Pons (tissue), 1 donor: ENCODE data around the gene TNRC18.
"Not testable (repeated sequence)": the region's sequence is repeated elsewhere in the genome, so short reads cannot be mapped to it uniquely, and the experiment has no call there.

ENCODE experiments used
- DNase-seq: peaks from one replicate; pipeline ENCODE4 v3.0.0-alpha.2; 2016; ENCODE audit warnings: low spot score

The TNRC18 gene

DNA sequence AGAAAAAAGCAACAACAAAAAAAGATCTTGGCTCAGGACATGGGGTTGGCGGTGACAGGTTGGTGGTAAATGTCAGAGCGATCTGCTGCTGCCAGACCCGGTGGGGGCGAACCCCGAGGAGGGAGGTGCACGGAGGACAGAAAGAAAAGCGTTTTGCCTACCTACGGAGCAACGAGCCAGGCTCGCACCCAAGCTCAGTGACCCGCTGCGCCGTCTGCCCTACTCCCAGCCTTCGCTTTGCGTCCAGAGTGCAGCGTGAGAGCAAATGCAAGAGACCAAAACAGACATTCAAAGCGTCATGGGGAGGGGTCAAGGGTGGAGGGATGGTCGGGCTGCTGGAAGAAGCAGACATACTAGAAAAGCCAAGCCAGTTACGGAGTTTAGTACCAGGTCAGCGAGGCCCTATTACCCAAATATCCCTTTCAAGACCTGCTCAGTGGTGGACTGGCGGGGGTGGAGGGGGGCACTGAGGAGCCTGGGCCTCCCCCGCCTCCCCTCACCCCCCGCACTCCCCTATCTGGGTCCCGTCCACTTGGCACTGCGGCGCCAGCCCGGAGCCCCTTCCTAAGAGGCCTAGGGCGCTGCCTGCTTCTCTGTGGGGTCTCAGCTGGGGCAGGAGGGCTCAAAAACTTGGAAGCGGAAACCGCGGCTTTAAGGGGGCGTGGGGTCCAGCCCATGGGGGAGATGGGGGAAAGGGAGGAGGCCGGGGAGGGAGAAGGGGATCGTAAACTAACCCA, 74.0 kb downstream of the TNRC18 start:
- DNase-seq: no peak

DNA sequence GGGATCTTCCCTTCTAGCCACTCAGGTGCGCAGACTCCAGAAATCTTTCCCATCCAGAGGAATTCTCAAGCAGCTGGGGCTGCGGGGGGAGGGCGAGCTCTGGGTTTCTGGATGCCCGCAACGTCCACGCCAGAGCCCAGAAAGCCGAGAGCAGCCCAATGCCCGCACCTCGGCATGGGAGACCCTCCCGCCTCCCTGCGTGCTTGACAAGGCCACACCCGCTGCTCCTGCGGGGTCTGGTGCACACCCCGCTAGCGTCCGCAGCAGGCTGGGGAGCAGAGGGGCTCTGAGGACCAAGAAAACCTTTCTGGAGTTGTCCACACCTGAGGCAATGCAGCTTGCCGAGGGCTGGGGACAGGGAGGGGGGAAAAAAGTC, 74.6 kb downstream of the TNRC18 start:
- DNase-seq: no peak

DNA sequence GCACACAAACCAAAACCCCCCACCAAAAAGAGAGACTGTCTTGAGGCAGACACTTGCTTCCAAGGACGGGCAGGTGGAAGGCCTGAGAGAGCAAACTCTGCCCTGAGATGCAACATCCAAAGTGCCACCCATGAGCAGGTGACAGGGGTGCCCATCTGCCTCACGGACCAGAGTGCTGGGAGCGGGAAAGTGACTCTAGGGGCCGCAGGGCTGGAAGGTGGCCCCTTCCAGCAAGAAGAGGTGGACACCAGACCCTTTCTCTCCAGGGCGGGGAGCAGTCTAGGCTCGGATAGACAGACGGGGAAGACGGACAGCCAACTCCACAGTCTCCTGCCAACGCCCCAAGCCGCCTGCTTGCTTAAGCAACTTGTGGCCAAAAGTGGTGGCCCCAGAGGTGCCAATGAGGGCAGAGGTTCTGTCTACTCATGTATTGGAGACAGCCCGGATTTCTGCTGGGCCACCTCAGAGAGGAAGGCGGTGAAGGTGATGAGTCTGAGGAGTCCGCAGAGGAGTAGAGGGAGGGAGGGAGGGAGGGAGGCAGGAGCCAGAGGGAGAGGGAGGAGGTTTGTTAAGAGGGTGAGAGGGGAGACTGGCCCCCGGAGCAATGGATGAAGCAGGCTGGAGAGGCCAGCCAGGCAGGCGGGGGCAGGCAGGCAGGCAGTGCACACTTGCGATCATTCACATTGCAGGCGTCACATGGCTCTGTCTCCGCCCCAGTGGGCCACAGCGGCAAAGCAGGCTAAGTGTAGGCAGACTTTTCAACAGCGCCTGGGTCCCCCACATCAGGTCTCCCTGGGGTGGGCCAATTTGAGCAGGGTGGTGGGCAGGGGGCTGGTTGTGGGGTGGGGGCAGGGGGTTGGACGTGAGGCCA, 75.3 kb downstream of the TNRC18 start:
- no peak for DNase-seq

DNA sequence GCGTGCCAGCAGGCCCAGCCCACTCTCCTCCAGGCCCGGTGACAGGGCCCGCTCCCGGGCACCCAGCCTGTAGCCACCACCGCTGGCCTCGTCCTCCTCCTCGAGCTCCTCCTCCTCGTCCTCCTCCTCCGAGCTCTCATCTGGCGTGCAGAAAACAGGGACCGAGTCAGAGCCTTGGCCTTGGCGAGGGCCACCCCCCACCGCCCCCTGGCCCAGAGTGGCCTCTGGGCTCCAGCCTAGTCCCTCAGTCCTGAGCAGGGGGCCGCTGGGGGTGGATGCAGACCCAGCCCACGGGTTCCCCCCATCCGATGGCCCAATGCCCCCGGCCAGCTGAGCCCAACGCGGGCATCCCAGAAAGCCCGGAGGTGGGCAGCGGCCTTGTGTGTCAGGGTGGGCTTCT, 78.0 kb downstream of the TNRC18 start:
- no peak for DNase-seq

DNA sequence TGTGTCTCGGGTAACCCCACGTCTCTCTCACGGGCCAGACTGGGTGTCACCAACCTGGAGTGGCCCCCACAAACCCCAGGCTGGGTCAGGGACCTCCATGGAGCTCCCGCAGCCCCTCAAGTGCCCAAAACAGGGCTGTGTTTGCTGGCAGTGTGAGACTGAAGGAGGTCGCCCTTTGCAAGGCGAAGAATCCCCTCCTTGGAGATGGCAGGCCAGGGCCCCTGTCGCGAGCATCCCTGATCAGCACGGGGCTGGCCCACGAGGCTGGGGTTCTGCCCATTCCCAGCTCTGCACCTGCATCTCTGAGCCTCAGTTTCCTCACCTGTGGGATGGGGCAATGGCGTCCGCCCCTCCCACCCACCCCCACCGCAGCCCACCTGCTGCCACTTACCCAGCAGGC, 78.5 kb downstream of the TNRC18 start:
- DNase-seq: no peak

DNA sequence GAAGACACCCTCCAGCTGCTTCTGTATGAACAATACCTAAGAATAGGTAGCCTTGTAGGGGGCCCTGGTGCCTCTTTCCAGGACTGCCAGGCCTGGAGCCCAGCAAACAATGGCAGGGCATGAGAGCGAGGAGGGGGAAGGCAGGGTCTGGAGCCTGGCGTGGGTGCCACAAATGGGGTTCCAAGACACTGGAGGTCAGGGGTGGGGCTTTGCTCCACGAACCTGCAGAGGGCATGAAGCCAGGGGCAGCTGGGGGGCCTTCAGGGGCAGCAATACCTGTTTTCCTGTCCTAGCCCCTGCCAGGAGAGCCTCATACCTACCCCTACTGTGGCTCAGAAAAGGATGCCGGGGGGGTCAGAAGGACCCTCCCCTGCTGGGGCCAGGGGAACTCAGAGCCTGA, 79.3 kb downstream of the TNRC18 start:
- no peak for DNase-seq

DNA sequence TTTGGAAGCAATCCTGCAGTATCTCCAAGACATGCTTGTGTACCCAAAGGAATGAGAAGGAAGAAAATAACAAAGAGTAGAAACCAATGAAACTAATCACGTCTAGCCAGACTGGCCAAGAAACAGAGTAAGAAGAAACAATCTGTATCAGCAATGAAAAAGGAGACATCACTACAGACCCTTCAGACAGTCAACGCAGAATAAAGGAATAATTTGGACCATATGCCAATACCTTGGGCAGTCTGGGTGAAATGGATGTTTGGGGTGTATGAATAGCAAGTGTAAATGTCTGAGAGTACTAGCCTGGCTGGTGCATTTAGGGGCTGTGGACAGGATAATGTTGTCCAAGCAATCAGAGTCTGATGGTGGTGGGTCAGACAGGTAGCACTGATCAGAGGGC, 79.8 kb downstream of the TNRC18 start:
- no peak for DNase-seq

DNA sequence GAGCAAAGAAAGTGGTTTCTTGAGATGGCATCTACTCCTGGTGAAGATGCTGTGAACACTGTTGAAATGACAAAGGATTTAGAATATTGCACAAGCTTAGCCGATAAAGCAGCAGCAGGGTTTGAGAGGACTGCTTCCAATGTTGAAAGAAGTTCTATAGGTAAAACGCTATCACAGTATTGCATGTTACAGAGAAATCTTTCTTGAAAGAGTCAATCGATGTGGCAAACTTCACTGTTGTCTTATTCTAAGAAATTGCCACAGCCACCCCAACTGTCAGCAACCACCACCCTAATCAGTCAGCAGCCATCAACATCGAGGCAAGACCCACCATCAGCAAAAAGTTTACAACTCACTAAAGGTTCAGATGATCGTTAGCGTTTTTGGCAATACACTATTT, 81.0 kb downstream of the TNRC18 start:
- no peak for DNase-seq

DNA sequence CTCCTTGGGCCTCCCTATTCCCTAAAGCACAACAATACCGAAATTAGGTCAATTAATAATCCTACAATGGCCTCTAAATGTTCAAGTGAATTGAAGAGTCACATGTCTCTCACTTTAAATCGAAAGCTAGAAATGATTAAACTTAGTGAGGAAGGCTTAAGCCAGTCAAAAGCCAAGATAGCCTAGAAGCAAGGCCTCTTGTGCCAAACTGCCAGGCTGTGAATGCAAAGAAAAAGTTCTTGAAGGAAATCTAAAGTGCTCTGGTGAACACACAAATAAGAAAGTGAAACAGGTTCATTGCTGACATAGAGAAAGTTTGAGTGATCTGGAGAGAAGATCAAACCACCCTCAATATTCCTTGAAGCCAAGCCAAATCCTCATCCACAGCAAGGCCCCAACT, 83.7 kb downstream of the TNRC18 start:
- no peak for DNase-seq

DNA sequence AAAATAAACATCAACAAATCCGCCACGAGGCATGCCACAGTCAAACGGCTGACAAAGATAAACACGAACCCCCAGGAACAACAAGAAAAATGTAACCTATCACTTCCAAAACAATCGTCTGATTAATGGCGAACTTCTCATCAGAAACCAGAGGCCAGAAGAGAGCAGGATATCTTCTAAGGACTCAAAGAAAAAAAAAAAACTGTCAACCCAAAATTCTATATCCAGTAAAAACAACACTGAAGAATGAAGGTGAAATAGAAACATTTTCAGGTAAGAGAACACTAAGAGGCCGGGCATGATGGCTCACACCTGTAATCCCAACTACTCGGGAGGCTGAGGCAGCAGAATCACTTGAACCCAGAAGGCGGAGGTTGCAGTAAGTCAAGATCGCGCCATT, 86.6 kb downstream of the TNRC18 start:
- DNase-seq: no peak

DNA sequence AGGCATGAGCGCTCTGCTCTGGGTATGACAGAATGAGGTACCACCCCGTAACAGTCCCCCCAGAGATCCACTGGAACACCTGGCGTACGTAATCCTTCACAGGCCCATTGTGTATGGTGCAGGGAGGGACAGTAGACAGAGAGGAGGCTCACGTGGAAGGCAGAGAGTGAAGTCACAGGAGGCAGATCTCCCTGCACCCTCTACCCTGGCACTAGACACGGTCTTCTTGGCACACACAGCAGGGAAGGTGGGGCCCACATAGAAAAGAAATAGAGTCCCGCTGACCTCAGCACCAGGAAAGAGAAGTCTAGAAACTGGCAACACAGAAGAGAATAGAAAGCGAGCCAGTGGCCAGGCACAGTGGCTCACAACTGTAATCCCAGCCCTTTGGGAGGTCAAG, 89.0 kb downstream of the TNRC18 start:
- DNase-seq: no peak

DNA sequence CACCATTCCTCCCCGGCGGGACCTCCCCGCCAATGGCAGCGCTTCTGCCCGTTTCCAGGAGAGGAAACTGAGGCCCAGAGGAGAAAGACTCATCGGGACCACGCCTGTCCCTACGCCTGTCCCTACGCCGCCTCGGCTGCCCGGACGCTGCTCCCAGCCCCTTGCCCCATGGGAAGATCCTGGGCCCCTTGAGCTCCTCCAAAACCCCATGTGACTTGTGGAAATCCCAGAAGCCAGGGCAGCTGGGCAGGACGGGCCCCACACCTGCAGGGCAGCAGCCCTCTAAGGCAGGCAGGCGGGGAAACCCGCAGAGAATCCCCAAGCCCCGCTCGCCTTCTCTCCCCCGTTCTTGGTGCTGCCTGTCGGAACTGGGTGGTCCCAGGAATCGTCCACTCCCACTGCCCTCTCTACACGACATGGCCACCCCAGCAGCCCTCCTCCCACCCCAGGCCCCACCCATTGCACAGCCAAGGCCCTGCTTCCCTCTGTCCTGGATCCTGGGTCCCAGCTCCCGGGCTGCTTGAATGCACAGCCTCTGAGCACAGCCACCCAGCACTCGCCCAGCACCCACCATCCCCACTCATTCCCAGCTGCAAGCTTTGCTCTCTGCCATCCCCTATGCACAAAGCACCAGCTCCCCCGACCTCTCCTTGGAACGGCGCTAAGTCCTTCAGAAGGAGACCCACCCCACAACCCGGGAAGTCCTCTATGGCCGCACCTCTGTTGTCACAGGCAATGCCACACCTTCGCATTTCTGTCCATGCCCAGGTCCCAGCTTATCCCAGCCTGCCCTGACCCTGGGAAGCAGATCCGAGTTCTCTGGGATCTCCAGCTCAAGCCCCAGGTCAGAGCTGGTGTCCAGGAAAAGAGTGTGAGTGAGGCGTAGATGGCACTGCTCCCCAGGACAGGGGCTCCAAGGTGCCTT, 90.3 kb downstream of the TNRC18 start:
- no peak for DNase-seq

DNA sequence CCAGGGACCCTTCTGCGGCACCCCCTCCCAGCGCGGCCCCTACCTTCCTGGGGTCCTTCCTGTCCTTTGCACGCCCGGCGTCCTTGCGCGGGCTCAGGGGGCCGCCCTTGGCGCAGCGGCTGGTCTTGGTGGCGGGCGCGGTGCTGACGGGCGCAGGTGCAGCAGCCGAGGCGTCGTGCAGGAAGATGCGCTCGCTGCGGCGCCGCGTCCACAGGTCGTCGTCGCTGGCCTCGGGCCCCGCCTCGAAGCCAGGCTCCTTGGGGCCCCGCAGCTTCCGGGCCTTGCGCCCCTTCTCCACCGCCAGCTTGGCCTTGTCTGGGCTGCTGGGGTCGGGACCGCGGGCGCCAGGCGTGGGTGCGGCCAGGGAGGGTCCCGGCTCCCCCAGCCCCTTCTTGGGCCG, 91.1 kb downstream of the TNRC18 start:
- no peak for DNase-seq

DNA sequence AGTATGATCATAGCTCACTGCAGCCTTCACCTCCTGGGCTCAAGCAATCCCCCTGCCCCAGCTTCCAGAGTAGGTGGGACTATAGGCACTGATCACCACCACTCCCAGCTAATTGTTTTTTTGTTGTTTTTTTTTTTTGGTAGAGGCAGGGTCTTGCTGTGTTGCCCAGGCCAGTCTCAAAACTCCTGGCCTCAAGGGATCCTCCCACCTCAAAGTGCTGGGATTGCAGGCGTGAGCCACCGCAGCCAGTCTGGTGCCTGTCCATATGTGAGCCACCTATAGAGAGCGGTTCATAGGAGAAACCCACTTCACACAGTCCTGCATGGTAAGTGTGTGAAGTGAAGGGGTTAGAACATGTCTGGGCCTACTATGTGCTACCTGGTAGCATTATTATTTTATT, 93.3 kb downstream of the TNRC18 start:
- DNase-seq: no peak

DNA sequence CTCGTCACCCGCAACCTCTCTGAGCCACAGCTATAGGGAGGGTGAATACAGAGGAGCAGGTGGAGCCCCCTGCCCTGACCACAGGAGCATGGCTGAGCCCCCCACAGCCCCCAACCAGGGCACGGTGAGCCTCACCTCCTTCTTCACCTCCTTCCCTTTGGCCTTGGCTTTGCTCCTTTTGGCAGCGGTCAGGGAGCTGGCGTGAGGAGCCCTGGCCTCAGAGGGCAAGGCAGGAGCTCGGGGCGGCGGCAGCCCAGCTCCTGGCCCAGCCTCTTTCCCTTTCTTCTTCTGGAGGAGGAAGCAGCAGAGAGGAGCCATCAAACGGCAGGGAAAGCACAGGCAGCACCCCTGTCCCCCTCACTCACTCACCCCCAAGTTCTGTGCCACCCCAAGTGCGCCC, 98.7 kb downstream of the TNRC18 start:
- no peak for DNase-seq

DNA sequence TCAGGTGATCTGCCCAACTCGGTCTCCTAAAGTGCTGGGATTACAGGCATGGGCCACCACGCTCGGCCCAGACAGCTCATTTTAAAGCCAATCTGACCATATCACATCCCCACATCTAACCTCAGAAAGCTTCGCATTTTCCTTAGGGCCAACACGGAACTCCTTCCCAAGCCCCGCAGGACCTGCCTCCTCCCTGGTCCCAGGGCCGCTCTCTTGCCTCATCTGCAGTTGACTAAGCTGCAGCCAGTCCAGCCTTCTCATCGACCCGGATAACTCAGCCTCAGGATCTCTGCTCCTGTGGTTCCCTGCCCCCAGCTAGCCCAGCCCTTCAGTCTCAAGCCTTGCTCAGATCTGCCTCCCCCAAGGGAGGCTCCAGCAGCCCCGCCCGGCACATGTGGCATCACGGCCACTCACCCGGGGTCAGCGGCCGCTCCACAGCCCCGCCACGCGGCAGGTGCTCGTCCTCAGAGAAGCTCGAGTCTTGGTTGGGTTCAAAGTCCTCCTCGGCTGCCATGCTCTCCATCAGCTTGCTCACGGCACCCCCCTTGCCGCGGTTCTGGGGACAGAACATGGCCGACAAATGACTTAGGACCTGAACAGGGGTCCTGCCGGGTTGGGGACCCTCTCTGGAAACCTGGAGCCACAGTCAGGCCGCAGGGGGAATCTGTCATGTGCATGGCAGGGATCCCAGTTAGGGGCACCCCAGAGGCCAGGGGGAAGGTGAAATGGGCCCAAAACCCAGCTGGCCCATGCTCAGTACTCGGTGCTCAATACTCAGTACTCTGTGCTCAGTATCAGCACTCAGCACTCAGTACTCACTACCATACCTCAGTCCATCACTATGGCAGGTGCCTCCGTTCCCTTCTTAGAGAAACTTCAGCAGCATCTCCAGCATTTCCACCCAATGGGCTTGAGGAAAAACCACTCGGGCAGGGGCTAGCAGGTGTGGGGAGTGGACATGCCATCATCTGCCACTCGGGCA, 99.5 kb downstream of the TNRC18 start:
- not testable (repeated sequence) for DNase-seq

DNA sequence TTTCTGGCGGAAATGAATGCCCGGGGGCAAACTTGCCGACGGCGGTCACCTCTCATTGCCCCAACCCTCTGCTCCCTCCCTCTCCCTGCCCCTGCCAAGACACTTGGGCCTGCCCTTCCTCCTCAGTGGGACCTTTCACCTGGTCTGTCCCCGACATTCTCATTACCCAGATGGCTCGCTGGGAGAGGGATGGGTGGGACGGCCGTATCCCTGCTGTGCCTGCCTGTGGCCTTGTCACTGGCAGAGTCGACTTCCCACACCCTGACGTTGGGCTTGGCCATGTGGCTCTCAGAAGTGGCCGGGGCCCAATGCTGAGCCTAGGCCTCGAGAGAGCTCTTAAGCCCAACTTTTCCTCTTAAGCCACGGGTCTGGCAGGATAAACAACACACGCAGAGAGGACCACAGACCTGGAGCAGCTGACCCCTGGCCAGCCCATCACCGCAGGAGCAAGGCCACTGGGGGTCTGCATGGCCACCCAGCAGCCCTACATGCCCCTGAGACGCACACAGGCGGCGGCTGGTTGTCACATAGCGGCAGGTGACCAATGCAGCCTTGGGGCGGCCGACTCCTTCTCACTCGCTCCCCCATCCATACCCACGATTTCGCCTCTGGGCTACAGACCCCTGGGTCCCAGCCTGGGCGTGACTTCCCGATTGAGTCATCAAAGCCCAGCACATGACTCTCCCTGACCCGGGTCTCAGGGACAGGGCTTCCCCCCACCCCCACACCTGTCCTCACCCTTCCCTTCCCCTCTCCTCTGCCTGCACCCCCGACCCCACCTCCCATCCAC, 100.8 kb downstream of the TNRC18 start:
- DNase-seq: no peak

DNA sequence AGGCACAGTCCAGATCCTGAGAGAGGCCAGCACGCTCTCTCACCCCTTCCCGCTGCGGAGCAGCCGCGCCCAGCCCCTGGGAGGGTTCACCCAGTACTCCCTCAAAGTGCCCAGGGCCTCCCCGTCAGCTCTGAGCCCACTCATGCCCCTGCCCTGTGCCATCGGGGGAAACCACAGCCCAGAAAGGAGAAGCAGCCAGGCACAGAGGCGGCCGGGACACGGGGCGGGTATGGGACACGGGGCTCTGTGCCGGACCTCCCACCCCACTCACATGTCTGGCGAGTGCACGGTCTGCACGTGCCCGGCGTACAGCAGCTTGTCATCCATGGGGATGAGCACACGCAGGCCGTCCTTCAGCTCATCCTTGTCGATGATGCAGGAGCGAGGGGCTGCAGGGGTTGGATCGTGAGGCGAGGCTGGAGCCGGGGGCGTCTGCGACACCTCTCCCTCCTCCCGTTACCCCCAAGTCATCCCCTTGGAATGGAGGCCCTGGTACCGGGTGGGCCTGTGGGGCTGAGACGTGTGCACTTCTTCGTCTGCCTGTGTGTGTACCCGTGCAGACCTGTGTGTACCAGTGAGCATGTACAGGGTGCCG, 102.7 kb downstream of the TNRC18 start:
- DNase-seq: no peak

DNA sequence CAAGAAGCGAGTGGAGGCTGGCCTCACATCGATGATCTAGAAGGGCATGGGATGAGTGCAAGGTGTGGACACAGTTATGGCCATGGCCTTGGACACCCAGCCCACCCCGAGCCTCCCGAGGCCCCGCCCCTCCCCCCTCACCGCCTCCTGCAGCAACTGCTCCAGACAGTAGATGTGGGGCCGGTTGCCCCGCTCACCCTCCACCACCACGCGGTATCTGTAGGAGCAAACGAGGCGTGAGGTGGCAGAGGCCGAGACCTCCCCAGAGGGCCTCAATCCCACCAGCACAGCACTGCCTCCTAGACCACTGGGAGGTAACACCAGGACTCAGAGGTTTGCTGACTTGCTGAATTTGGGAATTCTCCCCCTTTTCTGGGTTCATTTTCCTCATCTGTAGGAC, 103.2 kb downstream of the TNRC18 start:
- no peak for DNase-seq

DNA sequence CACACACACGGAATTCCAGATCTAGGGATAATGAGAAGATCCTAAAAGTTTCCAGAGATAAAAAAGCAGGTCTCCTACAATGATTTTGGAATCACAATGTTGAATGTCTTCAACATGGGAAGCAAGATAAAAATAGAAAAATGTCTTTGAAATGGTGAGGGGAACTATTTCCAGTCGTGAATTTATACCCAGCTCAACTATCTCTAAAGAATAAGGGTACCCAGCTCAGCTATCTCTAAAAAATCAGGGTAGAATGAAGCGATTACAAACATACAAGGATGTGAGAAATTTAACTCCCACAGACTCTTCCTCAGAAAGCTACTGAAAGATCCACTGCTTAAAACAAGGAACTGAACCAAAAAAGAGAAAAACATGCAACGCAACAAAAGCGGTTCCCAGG, 105.0 kb downstream of the TNRC18 start:
- DNase-seq: not testable (repeated sequence)
